Mucosa of rectum (tissue), 2 donors: ENCODE results near the gene NTHL1.

Source experiments
- H3K27ac ChIP-seq, 2 donors: one replicate each; pipeline ENCODE4 v1.7.0; 2013; ENCODE audit warnings: inconsistent platforms in 2 of 2, low read depth in 2 of 2, low read length in 2 of 2
- H3K27me3 ChIP-seq, 2 donors: one replicate each; pipeline ENCODE4 v1.7.0; 2013; ENCODE audit warnings: low read length in 2 of 2; ENCODE audit not compliant: control insufficient read depth in 2 of 2, insufficient read depth in 2 of 2
- H3K36me3 ChIP-seq, 2 donors: one replicate each; pipeline ENCODE4 v1.7.0; 2013; ENCODE audit warnings: low read length in 2 of 2; ENCODE audit not compliant: control insufficient read depth in 2 of 2, insufficient read depth in 2 of 2
- H3K4me1 ChIP-seq, 2 donors: one replicate each; pipeline ENCODE4 v1.7.0; 2013; ENCODE audit warnings: low read length in 2 of 2, mild to moderate bottlenecking in 1 of 2; ENCODE audit not compliant: control insufficient read depth in 2 of 2, insufficient read depth in 2 of 2
- H3K4me3 ChIP-seq, 2 donors: one replicate each; pipeline ENCODE4 v1.7.0; 2013; ENCODE audit warnings: low read length in 2 of 2
- H3K9ac ChIP-seq, 2 donors: one replicate each; pipeline ENCODE4 v1.7.0; 2013; ENCODE audit warnings: low read length in 2 of 2, low read depth in 1 of 2, mild to moderate bottlenecking in 1 of 2
- H3K9me3 ChIP-seq, 2 donors: one replicate each; pipeline ENCODE4 v1.7.0; 2013; ENCODE audit warnings: low read length in 2 of 2; ENCODE audit not compliant: control insufficient read depth in 2 of 2
- donor health status: healthy.
- donor health status: Normal muscosa, but diverticular disease.

Gene NTHL1

GRCh38 chr16:2056681-2057407 is 9.2 kb upstream of the NTHL1 start:
- no peak overlapping the region for H3K9ac ChIP-seq

DNA sequence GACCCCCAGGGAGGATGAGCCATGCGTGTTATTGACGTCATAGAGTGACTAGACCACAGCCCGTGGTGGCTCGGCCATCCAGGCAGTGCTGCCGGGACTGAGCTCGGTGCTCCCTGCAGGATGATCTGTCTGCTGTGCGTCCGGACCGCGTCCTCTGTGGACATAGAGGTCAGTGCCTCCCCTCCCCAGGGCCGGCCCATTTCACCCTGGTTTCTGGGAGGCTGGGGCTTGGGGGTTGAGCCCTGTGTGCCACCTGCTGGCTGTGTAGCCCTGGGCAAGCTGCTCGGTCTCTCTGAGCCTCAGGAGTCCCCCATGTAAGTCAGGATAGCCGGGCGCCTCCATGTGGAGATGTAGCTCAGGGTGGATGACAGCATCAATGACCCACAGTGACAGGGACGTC is 8.4 kb upstream of the NTHL1 start:
- H3K4me1 ChIP-seq = peaks cover 8 to 14% of the 10 kb centered on the region in 2 donors
- H3K9ac ChIP-seq = no peak overlapping the region
- H3K27ac ChIP-seq = no peak overlapping the region
- H3K9me3 ChIP-seq = no peaks in the 10 kb centered on the region
- no peak overlapping the region for H3K4me3 ChIP-seq
- H3K27me3 ChIP-seq = no peaks in the 10 kb centered on the region
- peaks cover 36 to 43% of the 10 kb centered on the region in 2 donors for H3K36me3 ChIP-seq

More at GRCh38 chr16:2056681-2057407, 9.2 kb upstream of the NTHL1 start:
- Histone ChIP-seq H3K4me3 (no peak overlapping the region), H3K9me3 (no peaks in the 10 kb centered on the region), H3K27me3 (no peaks in the 10 kb centered on the region), H3K36me3 (peaks cover 40 to 44% of the 10 kb centered on the region in 2 donors), H3K27ac (no peak overlapping the region), H3K4me1 (peaks cover 8 to 14% of the 10 kb centered on the region in 2 donors)

- Histone ChIP-seq H3K4me3 (peak overlapping the region; percentile 0 to 9), H3K27ac (peak overlapping the region; percentile 64 to 85), H3K27me3 (no peaks in the 10 kb centered on the region), H3K36me3 (peaks cover 27 to 40% of the 10 kb centered on the region in 2 donors), H3K9me3 (no peaks in the 10 kb centered on the region), H3K9ac (peak overlapping the region; percentile 20 to 77), H3K4me1 (peaks cover 8 to 14% of the 10 kb centered on the region in 2 donors)
Measured at GRCh38 chr16:2054543-2055245, 7.1 kb upstream of the NTHL1 start.

GRCh38 chr16:2053897-2054296 is 6.3 kb upstream of the NTHL1 start:
- Histone ChIP-seq H3K36me3 (peaks cover 27 to 40% of the 10 kb centered on the region in 2 donors), H3K27me3 (no peaks in the 10 kb centered on the region), H3K4me3 (no peak overlapping the region), H3K4me1 (peaks cover 8 to 14% of the 10 kb centered on the region in 2 donors), H3K9ac (peak overlapping the region in 1 of 2 donors; percentile 77), H3K27ac (peak overlapping the region in 1 of 2 donors; percentile 85), H3K9me3 (no peaks in the 10 kb centered on the region)

GRCh38 chr16:2053211-2053610 is 5.6 kb upstream of the NTHL1 start:
- H3K9me3 ChIP-seq = no peaks in the 10 kb centered on the region
- H3K9ac ChIP-seq = no peak overlapping the region
- peaks cover 27 to 37% of the 10 kb centered on the region in 2 donors for H3K36me3 ChIP-seq
- peaks cover 15 to 21% of the 10 kb centered on the region in 2 donors for H3K4me1 ChIP-seq
- no peak overlapping the region for H3K4me3 ChIP-seq
- no peak overlapping the region for H3K27ac ChIP-seq
- no peaks in the 10 kb centered on the region for H3K27me3 ChIP-seq

GRCh38 chr16:2048116-2048543 is 496 bp upstream of the NTHL1 start:
- no peaks in the 10 kb centered on the region for H3K27me3 ChIP-seq
- H3K4me1 ChIP-seq = peaks cover 32 to 39% of the 10 kb centered on the region in 2 donors
- peak overlapping the region; percentile 41 to 77 for H3K27ac ChIP-seq
- no peaks in the 10 kb centered on the region for H3K9me3 ChIP-seq
- peak overlapping the region; percentile 72 to 92 for H3K4me3 ChIP-seq
- peaks cover 7 to 19% of the 10 kb centered on the region in 2 donors for H3K36me3 ChIP-seq
- H3K9ac ChIP-seq = peak overlapping the region; percentile 63 to 74

DNA sequence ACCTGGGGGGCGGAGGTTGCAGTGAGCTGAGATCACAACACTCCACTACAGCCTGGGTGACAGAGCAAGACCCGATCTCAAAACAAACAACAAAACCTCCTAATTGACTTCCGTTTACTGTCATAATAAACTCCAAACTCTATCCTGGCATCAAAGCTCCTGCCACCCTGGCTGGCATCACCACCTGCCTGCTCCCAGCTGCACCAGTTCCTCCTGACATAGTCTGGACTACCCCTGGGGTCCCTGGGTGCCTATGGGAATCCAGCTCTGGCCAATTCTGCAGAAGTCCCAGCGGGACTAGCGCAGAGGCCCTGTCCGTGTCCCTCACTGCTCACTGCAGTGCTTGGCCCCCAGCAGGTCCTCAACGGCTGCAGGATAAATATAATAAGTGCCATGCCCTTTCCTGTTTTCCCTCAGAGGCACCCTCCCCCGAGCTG is 723 bp downstream of the NTHL1 start:
- Histone ChIP-seq H3K9me3 (no peaks in the 10 kb centered on the region), H3K9ac (peak overlapping the region; percentile 65 to 74), H3K4me3 (peak overlapping the region; percentile 72 to 92), H3K27me3 (no peaks in the 10 kb centered on the region), H3K4me1 (peaks cover 37 to 49% of the 10 kb centered on the region in 2 donors), H3K36me3 (peaks cover under 1 to 8% of the 10 kb centered on the region in 2 donors), H3K27ac (peak overlapping the region; percentile 77 to 80)

DNA sequence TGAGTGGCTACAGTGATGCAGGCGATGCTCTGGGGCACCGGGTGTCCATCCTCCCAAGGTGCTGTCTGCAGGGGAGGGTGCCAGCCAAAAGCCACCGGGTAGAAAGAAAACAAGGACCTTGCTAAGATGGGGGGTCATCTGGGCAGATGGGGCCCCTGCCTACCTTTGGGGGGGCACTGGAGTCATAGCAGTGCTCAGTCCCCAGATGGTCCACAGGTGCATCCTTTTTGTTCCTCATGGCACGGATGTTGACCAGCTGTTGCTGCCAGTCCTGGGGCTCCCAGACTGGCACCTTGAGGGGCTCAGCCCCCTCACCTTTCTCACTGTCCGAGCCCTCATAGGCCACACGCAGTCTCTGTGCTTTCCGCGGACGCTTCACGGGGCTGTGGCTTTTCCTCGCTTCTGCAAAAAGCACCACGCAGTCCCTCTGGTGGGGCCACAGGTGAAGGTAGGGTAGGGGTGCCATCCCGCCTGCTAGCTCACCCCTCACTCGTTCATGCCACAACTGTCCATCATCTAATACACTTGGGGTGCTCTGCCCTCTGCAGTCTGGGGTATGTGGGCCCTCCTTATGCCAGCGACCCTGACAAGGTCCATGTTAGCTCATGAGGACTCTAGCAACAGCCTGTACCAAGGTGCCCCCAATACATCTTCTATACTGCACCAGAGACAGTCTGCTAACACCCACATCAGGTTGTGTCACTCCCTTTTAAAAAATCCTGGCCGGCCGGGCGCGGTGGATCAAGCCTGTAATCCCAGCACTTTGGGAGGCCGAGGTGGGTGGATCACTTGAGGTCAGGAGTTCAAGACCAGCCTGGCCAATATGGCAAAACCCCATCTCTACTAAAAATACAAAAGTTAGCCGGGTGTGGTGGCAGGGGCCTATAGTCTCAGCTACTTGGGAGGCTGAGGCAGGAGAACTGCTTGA is 1.4 kb downstream of the NTHL1 start:
- Histone ChIP-seq H3K9ac (peak overlapping the region in 1 of 2 donors; percentile 74), H3K4me3 (peak overlapping the region in 1 of 2 donors; percentile 92), H3K27ac (peak overlapping the region; percentile 77 to 80), H3K36me3 (peaks cover 0 to 4% of the 10 kb centered on the region in 2 donors), H3K9me3 (no peaks in the 10 kb centered on the region), H3K4me1 (peaks cover 43 to 56% of the 10 kb centered on the region in 2 donors), H3K27me3 (no peaks in the 10 kb centered on the region)

- H3K27ac ChIP-seq = peak overlapping the region; percentile 87 to 90
- peaks cover 60 to 73% of the 10 kb centered on the region in 2 donors for H3K4me1 ChIP-seq
- no peaks in the 10 kb centered on the region for H3K9me3 ChIP-seq
- no peaks in the 10 kb centered on the region for H3K36me3 ChIP-seq
- no peak overlapping the region for H3K4me3 ChIP-seq
- no peaks in the 10 kb centered on the region for H3K27me3 ChIP-seq
- peak overlapping the region in 1 of 2 donors; percentile 71 for H3K9ac ChIP-seq
Measured at GRCh38 chr16:2044541-2044940, 3.1 kb downstream of the NTHL1 start.
